GM19025 (cell line): Measurements from ENCODE around the gene SLC24A3.

ENCODE experiments used
- ATAC-seq: cut with Tn5 transposase; IDR thresholded peaks from one replicate; pipeline ENCODE4 v1.9.1; 2021; ENCODE audit warnings: mild to moderate bottlenecking, low read depth, moderate library complexity; ENCODE audit not compliant: unreplicated experiment

Gene SLC24A3

DNA sequence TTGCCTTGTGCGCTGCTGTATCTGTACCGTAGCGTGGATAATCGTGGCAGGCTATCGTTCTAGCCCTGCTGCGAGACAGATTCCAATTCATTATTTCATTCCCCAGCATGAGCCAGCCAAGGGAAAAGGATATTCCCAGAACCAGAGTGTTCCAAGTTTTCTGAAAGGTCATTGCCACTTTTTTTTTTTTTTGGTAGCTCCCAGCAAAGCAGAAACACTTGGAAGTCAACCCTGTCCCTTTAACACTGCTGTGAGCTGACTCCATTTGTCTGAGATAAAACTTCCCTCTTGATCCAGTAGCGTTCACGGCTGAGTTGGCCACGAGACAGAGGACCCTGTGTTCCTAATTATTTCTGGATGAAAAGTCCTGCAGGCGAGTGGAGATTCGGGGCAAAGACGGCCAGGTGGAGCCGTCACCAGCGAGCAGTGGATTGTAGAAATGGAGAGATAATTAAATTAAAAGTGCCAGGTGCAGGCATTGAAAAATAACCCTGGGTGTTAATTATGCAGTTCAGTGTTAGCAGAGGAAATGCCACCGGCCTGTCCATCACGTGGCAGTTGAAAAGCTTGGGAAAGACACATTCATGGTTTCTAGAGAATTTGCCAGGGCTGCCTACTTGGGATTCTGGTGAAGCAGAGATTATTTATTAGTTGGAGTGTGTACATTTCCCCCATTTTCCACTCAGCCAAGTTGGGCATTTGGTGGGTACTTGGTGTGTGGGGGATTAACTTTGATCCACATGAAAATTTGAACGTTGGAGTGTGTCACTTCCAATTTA is 164.2 kb downstream of the SLC24A3 start:
- no peak for ATAC-seq

DNA sequence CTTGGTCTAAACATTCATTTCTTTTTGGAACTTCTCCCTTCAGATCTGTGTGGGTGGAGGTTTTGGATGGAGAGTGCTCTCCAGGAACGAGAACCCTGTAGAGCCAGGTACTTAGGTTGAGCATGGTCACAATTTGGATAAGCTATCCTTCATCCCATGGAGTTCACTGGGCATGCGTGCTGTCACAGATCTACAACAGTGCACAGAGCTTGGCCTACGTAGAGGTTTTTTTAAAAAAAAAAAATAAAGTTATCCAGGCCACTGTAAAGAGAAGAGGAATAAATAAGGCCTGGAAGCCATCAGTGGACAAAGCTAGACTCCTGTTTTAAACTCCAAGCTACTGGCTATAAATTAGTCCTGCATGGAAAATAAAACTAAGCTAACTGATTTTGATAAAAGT is 165.6 kb downstream of the SLC24A3 start:
- no peak for ATAC-seq

GRCh38 chr20:19380211-19380610 is 167.8 kb downstream of the SLC24A3 start:
- no peak for ATAC-seq

- ATAC-seq: no peak
Measured at GRCh38 chr20:19381947-19382346, 169.5 kb downstream of the SLC24A3 start.

GRCh38 chr20:19382386-19383340 is 170.2 kb downstream of the SLC24A3 start:
- ATAC-seq: no peak

- ATAC-seq: no peak
Measured at GRCh38 chr20:19384940-19385339, 172.5 kb downstream of the SLC24A3 start.

DNA sequence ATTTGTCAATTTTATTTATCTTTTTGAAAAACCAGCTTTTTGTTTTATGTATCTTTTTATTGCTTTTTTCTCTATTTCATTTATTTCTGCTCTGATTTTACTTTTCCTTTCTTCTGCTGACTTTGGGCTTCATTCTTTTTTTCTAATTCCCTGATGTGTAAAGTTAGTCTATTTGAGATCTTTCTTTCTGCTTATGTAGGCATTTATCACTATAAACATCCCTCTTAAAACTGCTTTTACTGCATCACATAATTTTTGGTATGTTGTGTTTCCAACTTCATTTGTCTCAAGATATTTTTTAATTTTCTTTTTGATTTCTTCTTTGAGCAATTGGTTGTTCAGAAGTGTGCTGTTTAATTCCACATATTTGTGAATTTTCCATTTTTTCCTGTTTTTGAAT is 174.8 kb downstream of the SLC24A3 start:
- ATAC-seq: no peak

DNA sequence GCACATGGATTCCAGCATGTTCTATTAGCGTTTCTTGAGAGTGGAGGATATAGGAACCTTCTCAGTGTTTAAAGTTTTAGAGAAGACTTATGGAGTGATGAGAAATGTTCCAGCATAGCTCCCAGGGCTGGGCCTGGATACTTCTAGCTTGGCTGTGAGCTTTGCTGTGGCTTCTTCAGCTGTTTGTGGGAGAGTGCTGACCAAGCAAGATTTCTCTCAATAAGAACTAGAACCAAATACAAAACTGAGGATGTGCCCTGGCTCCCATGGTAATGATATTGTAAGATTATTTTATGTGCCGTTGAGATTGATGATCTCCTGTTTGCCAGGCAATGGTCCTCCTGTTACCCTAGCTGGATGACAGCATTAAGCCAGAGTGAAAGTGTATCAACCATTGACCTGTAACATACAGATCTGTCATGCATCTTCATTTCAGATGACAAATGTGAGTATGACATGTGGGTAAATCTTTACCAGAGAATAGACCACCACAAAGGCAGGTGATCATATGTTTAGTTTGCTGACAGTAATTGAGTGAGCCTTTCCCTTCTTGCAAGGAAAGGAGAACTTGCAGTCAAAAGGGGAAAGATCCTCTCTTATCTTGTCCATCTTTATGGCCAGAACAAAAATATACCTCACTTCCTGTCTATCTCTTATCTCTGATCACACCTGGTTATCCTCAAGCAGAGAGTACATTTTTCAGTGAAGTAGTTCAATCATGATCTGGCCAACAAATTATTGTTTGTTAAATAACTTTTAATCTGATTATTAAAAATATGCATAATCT is 180.1 kb downstream of the SLC24A3 start:
- no peak for ATAC-seq

GRCh38 chr20:19396460-19397081 is 184.1 kb downstream of the SLC24A3 start:
- ATAC-seq: no peak

GRCh38 chr20:19397226-19397625 is 184.8 kb downstream of the SLC24A3 start:
- no peak for ATAC-seq

GRCh38 chr20:19397666-19398065 is 185.2 kb downstream of the SLC24A3 start:
- ATAC-seq: no peak

DNA sequence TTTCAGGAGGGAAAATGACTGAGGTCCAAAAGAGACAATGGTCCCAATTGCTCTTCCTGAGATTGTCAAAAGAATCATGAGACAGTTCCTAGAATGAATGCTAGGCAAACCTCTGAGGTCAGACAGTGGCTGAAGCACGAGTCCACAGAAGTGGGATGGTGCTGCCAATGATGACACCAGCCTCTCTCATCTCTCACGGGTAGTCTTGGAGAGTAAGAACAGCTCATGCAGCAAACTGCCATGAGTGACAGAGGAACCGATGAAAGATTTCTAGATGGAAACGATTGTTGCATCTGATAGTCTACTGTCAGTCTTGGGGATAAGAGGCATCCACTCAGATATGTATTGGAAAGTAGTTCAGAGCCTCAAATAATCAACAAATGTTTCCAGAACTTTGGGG is 188.7 kb downstream of the SLC24A3 start:
- ATAC-seq: no peak

GRCh38 chr20:19403549-19403948 is 191.1 kb downstream of the SLC24A3 start:
- ATAC-seq: no peak

DNA sequence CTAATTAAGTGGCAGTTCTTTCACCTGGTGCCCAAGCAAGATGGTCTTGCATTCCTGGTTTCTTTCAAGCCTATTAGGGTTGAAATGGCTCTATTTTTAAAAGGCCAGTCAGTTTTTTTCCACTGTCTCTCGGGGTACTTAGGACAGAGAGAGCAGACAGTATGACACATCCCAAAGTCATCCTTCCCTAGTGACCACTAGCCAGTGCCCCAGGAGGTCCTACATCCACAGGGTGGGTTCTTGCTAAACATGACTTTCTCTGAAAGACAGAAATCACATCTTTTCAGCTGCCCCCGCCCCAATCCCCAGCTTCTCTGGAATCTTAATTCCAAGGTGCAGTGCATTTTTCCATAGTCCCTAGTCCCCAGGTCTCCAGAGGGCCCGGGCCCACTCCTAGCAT is 192.4 kb downstream of the SLC24A3 start:
- no peak for ATAC-seq

DNA sequence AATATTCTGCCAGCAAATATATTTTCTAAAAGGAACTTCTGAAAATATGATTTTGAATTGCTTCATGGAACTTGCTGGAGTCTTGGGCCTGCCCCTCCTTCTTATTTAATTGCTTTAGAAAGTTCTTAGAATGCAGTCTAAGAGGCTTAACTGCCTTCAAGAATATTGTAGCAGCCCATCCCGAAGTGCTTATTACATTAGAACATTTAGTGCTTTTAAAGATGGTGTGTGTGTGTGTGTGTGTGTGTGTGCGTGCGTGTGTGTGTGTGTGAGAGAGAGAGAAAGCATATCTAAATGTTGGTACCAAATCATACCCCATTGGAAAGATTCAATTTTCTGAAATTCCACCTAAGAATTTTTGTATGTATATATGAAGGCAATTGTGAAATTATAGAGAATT is 193.5 kb downstream of the SLC24A3 start:
- ATAC-seq: no peak

DNA sequence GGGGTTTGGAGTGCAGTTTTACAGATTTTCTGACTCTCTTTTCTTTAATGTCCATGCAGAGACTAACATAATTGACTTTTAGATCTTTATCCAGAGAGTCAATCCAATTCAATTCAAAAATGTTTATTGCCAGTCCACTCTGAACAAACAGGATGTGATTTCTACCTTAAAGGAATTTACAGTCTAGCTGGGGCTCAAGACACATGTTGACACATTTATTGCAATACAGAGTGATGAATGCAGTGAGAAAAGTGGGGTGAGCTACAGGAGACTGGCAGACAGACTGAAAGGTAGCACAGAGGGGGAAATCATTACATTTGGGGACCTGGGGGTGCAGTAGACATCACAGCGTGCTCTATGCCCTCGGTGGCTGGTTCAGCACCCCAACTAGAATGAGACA is 193.9 kb downstream of the SLC24A3 start:
- ATAC-seq: no peak

DNA sequence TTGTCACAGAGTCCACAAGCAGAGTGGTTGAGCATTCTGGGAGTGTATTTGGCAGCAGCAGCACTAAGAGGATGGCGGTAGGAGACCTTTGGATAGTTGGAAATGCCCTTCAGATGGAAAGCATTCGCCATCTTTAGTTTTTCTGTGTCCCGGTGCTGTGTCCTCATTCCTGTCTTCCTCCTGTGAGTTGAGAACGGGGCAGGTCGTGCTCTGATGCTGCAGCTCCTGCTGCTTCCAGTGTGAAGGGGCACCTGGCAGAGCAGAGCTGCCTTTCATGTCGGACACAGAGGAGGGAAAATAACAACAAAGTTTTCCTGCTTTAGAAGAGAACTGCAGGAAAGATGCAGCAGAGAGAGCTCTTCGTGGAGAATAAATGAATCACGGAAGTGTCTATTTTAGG is 194.8 kb downstream of the SLC24A3 start:
- no peak for ATAC-seq

DNA sequence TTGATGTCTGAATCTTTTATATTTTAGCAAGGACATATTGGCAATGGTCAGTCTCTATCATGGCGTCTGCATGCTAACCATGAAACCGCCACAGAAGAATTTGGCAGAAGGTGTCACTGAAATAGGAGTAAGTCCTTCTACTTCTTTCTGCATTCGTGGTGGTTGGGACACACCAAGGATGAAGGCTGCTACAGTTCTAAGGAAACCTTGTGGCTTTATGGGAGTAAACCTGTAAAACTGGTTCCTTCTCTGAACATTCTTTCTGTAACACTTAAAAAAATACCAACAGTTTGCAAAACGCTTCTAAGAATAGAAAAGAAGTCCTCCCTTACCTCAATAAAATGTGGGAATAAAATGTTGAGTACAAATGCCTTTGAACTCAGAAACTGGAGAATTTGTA is 195.3 kb downstream of the SLC24A3 start:
- no peak for ATAC-seq

DNA sequence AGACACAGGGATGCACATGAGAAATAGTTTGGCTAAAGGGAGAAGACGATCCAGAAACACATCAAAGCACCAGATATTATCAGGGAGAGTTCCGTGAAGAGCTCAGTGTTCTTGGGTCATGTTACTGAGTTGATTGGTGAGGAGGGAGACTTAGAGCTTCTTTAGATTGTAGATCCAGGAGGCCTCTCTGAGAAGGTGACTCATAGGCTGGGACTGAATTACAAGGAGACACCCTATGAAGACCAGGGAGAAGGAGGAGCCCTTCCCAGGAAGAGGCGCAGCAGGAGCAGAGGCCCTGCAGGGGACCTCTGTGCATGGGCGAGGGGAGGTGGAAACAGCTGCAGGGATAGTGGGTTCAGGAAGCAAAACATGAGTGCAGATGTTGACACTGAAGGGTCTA is 196.5 kb downstream of the SLC24A3 start:
- ATAC-seq: no peak

- ATAC-seq: no peak
Measured at GRCh38 chr20:19411811-19412210, 199.4 kb downstream of the SLC24A3 start.
